NCI-H2029 treated with DMSO at 0.1 percent for 48 hours (cell line): Measurements from ENCODE around the gene TOP1.

Source experiments
- DNase-seq: peaks from one replicate; lab custom pipeline; 2025; lab: John Stamatoyannopoulos, UW

Gene TOP1

DNA sequence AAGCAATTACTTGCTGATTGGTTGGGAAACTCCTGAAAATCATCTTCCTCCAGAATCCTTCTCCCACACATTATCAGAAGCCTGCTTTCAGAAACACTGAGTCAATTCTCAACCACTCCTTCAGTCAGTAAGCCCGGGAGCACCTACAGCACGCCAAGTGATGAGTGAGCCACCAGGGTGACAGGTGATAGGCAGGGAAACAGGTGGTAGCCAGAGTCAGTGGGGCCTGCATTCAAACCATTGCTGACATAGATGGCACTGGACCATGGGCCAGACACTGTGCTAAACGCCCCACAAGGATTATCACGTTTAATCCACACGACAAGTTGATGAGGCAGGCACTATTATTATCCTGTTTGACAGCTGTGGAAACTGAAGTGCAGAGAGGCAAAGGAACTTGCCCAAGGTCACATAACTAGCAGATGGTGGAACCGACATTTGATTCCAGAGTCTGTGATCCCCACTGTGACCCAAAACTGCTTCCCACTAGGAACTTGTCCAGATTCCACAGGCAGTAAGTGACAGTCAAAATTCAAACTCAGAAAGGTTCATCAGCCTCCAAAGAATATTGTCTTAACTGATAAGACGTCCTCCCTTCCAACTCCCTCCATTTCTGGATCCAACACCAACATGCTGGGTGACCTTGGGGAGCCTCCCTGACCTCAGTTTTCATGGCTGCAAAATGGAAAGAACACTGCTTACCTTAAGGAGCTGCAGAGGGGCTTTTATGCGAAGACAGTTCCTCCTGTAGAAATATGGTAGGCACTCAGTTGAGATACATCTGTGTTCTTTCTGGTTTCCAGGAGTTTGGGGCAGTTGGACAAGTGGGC lies 23.9 kb upstream of the TOP1 start:
- DNase-seq = no peak

GRCh38 chr20:41005361-41005729 lies 23.3 kb upstream of the TOP1 start:
- DNase-seq = peak; percentile 80

DNA sequence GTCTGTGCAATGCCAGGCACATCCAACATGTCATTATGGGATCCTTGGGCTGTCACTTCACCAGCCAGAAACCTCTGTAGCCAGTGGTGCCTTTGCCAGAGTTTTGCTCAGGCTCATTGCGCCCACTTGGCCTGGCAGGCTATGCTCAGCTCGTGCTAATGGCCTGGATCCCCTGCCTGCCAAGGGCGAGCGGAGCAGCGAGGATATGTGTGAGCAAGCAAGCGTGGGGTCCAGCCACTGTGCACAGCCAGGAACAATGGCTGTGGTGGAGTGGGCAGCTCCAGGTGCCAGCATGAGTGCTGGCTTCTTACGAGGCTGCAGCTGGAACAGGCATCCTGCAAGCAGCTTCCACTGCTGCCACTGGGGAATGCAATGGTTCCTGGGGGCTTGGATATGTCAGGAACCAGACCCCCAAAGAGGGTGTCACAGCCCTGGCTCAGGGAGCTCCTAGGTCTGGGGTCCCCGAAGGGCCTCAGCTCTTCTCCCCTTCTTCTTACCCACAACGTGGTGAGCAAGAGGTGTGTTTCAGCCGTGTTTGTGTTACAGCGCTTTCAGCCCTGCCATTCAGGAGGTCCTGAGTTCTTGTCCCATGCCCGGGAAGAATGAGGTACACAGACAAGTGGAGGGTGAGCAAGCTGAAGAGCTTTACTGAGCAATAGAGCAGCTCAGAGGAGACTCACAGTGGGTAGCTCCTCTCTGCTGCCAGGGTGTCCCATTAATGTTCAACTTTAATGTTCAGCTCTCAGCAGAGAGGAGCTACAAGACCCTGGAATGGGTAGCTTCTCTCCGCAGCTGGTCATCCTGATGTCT lies 22.3 kb upstream of the TOP1 start:
- no peak for DNase-seq

DNA sequence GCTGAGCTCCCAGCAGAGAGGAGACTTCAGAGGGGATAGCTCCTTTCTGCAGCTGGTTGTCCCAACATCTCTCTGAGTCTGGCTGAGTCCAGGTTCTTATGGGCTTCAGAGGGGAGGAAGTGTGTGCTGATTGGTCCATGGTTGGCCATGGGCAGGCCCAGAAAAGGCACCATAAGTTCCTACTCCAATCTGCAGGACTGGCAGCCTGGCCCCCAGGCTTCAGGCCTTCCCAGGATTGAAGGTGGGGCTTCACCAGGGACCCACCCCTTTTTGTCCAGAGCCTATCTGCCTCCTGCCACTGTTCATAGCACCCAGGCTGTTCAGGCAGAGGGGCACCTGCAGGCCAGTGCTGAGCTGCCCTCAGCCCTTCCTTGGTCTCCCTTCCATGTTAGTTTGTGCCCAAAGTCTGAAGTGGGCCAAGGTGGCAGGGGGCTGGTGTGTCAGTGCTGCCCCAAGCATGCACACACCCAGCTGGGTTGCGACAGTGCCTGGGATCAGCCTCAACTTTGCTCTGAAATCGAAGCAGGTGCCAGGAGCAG lies 21.6 kb upstream of the TOP1 start:
- no peak for DNase-seq

- no peak for DNase-seq
These were observed 21.1 kb upstream of the TOP1 start for GRCh38 chr20:41007481-41007880.

DNA sequence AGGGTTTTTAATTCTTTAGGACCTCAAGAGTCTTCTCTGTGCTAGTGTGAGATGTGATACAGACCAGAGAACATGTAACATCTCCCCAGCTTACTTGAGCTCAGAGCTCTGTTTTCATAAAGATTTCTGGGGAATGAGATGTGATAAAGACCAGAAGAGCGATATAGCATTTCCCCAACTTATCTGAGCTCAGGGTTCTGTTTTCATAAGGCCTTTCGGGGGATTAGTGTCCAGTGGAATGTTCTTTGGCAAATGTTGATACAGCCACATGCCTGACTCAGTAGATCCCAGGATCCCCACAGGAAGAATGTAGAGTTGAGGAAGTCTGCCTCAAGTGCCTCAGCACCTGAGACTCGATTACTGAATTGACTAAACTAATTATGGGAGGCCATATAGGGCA lies 18.7 kb upstream of the TOP1 start:
- no peak for DNase-seq

DNA sequence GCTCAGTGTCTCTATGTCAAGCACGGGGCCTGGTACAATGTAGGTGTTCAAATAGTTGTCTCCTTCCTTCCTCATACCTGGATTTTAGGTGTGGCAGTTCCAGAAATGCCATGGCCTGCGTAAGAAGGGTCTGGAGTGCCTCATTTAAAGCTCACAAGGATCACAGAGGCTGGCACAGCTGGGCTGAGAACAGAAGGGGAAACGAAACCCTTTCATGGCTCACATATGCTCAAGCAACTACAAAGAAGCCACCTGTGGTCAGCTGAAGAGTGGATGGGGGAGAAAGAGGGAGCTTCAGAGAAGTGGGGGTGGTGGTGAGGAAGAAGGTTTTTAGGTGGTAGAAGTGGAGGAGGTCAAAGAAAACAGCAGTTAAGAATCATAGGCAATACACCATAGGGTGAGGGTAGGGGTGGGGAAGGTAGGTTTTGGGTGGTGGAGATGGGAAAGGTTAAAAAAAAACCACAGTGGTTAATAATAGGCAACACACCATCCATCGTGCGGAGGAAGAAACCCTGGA lies 17.0 kb upstream of the TOP1 start:
- no peak for DNase-seq

DNA sequence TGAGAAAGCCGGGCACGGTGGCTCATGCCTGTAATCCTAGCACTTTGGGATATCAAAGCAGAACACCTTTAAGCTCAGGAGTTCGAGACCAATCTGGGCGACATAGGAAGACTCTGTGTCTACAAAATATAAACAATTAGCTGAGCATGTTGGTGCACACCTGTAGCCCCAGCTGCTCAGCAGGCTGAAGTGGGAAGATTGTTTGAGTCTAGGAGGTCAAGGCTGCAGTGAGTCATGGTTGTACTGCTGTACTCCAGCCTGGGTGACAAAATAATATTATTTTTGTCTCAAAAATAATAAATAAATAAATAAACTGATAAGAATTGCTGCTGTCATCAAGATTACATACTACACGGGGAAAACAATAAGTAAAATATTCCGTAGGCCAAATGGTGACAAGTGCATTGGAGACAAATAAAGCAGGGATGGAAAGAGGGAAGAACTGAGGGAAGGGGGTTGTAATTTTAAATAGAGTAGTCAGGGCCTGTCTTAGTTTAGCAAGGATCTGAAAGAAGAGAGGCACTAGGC lies 14.0 kb upstream of the TOP1 start:
- no peak for DNase-seq

DNA sequence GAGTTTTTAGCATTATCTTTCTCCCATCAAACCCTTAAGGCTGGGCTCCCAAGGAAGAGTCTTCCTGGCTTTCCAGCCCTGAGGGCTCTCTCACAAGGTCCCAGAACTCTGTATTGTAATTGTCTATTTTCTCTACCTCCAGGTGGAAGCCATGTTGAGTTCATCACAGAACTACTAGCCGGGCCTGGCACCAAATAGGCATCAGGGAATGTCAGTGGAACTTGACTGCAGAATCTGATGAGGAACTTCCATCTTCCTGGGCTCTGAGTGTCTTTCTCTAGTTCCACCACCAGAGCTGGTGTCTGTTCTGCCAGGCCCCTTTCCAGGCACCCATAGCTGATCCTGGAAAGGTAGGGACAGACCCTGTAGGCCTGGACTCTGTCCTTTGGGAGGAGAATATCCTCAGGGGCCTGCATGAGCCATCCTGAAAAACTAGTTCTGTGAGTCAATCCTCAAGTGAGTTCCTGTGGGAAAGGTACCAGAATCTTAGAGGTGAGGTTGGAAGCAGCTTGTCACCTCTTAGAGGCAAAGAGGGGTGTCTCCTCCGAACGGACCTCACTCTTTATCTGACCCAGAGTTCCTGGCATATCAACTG lies 11.1 kb upstream of the TOP1 start:
- DNase-seq = no peak

DNA sequence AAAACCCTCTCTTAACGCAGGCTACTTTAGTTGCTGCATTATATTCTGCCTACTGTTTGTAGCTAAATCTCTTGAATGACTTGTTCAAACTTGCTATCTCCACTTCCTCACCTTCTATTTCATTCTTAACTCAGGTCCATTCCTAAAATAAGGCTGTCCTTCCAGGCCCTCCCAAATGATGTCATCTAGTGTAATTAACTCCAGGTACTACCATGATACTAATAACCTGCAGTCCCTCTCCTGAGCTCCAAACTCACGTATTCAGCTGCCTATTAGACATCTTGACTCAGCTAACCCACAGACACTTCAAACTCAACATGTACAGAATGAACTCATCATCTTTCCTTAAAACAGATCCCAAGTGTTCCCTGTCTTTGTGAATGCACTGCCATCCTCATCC lies 10.5 kb upstream of the TOP1 start:
- no peak for DNase-seq

DNA sequence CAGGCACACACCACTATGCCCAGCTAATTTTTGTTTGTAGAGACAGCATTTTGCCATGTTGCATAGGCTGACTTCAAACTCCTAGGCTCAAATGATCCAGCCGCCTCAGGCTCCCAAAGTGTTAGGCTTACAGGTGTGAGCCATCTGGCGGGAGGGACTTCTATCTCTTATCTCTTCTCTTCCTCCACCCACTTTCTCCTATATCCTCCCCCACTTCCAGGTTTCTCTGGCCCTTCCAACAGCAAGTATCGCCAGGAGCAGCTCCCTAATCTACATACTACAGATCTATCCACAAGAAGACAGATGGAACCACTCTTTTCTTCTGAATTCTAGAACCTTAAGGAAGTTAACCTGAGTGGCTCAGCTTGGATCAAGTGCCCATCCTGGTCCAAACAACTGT lies 5.1 kb upstream of the TOP1 start:
- DNase-seq = no peak

DNA sequence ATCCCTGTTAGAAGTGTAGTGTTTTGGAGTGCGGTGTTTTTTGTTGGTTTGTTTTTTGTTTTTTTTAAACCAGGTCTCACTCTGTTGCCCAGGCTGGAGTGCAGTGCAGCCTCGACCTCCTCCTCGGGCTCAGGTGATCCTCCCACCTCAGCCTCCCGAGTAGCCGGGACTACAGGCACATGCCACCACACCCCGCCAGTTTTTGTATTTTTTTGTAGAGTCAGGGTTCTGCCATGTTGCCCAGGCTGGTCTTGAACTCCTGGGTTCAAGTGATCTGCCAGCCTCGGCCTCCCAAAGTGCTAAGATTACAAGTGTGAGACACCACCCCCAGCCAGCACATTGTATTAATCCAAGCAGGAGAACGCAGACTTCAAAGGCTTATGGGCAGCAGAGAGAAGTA lies 1.3 kb upstream of the TOP1 start:
- no peak for DNase-seq

GRCh38 chr20:41027872-41028358 lies 707 bp upstream of the TOP1 start:
- no peak for DNase-seq

DNA sequence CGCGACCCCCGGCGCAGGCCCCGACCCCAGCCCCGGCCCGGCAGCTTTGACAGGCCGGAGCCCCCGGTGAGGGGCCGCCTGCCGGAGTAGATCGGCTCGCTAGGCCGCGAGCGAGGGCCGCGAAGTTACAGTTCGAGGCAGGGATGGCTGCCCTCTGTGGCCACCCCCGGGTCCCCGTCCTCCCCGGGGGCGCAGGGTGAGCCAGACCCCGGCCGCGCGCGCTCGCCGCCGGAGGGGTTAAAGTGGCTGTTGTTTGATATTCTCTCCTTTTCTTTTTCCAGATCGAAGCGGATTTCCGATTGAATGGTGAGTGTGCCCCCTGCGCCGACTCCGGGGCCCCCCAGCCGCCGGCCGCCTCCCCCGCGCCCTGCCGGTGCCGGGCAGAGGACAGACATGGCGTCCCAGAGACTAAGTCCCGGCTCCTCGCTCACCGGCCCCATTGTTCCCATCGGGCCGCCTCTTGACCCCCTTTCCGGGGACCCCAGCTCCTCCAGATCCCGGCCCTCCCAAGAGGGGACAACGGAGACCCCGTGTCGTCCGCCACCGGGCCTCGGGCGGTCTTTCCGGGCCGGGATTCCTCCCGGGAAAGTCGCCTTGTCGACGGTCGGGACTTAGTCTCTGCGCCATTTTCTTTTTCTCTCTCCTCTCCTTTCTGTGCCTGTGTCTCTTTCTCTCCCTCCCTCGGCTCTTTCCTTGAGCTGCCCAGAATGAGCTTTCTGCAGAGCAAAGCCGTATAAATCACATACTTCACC lies 704 bp downstream of the TOP1 start:
- no peak for DNase-seq

DNA sequence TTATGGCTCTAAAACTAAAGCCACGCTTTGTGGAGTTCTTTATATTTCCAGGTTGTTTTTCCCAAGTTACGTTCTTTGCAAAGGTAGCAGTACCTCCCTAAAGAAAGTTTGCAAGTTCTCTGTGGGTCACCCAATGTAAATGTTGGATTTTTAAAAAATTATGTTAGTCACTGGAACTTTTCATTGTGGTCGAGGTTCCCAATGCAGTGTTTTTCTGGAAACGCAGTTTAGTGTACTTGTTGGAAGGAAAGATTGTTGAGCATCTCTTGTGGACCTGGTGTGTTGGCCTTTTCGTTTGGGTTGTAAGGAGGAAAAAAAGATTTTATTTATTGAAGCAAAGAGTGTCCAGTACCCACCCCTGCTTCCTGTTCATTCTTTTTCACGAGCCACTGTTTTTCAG lies 1.4 kb downstream of the TOP1 start:
- no peak for DNase-seq

DNA sequence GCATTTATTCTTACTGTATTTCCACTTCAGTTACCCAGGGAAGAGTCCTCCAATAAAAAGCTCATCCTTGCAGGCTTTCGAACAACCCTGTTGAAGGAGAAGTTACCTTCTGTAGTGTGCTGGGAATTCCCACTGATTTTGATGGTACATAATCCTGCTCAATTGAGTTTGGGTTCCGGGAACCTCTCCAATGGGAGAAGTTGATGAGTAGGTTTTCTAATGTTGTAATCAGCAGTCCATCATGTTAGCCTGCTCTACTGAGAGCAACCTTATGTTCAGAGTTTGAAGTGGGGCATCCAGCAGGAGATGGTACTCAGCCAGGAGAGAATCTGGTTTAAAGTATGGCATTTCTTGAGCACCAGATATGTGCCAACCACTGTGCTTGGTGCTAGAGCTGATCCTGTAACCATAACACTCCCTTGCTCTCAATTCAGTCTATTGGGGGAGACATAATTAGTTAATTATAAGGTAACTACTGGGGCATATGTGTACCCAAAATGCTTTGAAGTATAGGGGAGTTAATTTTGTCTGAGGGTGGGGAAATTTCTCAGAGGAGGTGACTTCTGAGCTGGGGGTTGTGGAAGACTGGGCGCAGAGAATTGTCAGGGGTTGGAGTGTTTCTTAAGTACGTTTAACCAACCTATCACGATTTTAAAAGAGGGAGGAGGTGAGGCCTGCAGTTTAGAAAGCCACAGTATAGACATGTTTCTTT lies 2.1 kb downstream of the TOP1 start:
- DNase-seq = no peak

- no peak for DNase-seq
These were observed 2.6 kb downstream of the TOP1 start for GRCh38 chr20:41031243-41031619.

DNA sequence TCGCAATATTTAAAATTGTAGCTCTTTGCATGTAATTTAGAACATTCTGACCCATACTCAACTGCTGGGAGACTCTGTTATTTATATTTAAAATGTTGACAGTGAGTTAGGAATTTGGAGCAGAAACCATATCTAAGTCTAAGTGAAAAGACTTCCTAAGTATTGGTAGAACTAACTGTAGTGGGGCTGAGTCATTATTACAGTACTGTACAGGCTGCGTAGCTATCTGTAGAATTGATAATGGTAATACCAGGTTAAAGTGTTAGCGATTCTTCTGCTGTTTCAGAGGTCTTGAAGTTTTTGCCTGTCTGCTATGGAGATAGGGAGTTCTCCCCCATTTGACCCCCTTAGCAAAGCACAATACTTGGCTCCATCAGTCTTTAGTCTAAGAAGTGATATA lies 3.6 kb downstream of the TOP1 start:
- DNase-seq = no peak

DNA sequence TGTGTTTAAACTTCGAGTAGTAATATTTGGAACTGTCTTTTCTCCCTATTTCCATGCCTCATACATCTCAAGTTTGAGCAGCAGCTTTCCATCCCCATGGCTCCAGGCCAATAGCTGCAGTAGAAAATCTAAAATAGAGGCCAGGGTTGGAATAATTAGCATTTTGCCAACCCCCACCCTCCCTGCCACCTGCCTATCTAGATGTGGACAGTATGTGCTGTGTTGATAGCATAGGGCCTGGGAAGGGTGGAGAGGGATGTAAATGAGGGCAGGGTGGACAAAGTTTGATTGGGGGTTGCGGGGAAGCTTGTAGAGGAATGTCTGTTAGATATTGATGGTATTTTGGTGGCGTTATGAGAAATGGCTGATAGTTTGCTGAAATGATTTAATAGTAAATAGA lies 5.6 kb downstream of the TOP1 start:
- DNase-seq = no peak

DNA sequence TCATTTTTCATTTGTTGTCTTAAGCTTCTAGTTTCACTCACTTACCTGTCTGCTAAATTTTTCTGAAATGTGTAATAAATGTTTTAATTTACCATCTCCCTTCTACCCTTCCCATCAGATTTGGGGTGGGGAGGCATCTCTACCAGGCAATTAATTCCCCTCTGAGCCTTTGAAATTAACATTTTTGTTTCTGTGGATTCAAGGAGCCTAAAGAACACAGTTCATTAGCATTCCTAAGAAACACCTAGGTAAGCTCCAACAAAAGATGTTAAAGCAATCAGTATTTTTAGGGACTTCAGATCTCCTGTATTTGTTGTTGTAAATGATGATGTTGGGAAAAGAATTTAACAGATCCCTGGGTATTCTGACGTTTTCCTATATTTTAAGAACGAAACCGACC lies 6.6 kb downstream of the TOP1 start:
- no peak for DNase-seq

DNA sequence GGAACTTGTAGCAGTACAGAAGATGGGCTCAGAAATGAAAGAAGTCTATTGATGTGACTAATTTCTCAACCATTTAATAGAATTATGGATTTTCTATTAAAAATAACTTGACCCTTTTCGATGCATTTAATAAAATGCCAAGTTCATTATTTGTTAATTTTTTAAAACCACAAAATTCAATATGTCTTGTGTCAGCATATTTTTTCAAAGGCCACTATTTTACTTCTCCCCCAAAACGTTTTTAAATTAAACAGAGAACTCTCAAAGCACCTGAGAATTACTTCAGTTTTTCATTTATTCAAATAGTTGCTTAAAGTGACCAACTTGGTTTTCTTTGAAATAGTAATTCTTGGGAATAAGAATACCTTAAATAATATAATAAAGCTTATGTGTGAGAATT lies 8.6 kb downstream of the TOP1 start:
- DNase-seq = no peak
